NCI-H1417 (cell line): ENCODE data around the gene PPP1R13B.
"Not testable (repeated sequence)": the region's sequence is repeated elsewhere in the genome, so short reads cannot be mapped to it uniquely, and the experiment has no call there.

Experiments
- DNase-seq, 3 experiments: peaks; one replicate each; lab custom pipeline; 2025; lab: John Stamatoyannopoulos, UW

Gene PPP1R13B

GRCh38 chr14:103832046-103832445 lies 15.3 kb downstream of the PPP1R13B start:
- DNase-seq = no peak

GRCh38 chr14:103830511-103831270 lies 16.7 kb downstream of the PPP1R13B start:
- no peak for DNase-seq

DNA sequence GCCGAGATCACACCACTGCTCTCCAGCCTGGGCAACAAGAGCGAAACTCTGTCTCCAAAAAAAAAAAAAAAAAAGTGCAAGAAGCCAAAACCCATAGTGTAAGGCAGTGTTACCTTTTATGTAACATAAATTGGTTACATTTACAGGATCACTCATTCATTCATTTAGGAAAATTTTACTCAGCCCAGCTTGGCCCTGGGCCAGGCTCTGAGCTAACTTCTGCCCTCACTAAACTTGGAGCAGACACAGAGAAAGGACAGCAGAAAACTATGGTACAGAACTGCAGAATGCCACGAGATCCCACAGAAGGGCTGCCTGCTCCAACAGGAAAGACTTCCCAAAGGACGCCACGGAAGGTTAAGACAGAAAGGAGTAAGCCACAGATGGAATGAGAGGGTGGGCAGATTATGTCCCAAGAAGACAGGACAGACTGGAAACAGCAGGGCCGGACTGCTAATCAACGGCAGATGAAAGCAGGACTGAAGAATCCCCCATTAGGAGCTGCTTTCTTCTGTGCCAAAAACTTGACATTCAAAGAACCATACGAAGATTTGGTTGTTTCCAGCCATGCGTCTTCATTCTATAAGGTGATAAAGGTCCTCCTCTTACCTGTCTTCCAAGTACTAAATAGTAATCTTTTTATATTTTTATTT lies 18.9 kb downstream of the PPP1R13B start:
- DNase-seq = no peak

- no peak for DNase-seq
Observed at GRCh38 chr14:103825101-103825500, 22.3 kb downstream of the PPP1R13B start.

DNA sequence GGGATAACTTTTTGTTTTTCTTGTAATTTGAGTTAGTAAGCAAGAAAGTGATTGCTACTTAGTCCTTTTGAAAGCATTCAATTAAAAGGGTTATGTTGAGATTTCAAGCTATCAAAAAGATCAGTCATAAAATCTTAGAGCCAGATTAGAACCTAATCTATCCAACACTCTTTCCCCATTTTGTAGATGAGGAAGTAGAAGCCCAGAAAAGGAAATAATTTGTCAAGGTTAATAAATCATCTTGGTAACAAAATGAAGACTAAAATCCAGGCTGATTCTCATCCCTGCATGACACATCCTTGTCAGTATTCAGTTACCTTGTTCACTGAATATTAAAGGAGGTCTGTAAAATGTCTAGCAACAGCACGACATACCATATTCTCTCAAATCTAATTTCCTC lies 26.5 kb downstream of the PPP1R13B start:
- DNase-seq = no peak

DNA sequence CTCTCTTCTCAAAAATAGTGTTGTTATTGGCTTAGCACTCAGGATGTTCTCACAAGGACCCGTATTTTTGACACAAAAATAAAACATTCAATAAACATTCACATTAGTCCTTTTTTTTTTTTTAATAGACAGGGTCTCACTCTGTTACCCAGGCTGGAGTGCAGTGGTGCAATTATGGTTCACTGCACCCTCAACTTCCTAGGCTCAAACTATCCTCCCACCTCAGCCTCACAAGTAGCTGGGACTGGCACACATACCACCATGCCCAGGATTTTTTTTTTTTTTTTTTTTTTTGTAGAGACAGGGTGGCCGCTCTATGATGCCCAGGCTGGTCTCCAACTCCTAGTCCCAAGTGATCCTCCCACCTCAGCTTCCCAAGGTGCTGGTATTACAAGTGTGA lies 27.0 kb downstream of the PPP1R13B start:
- DNase-seq = no peak

GRCh38 chr14:103819503-103820307 lies 27.7 kb downstream of the PPP1R13B start:
- DNase-seq = peak; percentile 30 to 88 (median 76)

GRCh38 chr14:103818870-103819269 lies 28.5 kb downstream of the PPP1R13B start:
- no peak for DNase-seq

- no peak for DNase-seq
Observed at GRCh38 chr14:103818422-103818821, 29.0 kb downstream of the PPP1R13B start.

GRCh38 chr14:103817595-103817994 lies 29.8 kb downstream of the PPP1R13B start:
- DNase-seq = no peak

DNA sequence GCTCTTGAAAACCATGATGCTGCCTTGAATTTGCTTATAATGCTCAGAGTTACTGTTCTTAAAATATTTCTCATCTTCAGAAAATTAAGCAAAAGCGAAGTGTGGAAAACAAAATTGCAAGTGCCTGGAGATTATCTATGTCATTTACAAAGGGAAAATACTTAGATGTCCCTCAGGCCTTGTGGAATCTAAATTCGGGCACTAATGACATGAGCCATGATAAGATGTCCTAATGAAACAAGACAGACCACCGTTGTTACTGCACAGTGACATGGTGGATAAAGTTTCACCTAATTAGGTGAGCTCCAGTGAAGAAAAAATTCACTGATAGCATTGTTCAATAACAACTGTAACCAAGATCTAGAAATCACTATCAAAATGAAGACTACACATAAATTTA lies 30.4 kb downstream of the PPP1R13B start:
- DNase-seq = no peak

GRCh38 chr14:103815253-103815652 lies 32.1 kb downstream of the PPP1R13B start:
- no peak for DNase-seq

GRCh38 chr14:103811189-103811588 lies 36.2 kb downstream of the PPP1R13B start:
- no peak for DNase-seq

DNA sequence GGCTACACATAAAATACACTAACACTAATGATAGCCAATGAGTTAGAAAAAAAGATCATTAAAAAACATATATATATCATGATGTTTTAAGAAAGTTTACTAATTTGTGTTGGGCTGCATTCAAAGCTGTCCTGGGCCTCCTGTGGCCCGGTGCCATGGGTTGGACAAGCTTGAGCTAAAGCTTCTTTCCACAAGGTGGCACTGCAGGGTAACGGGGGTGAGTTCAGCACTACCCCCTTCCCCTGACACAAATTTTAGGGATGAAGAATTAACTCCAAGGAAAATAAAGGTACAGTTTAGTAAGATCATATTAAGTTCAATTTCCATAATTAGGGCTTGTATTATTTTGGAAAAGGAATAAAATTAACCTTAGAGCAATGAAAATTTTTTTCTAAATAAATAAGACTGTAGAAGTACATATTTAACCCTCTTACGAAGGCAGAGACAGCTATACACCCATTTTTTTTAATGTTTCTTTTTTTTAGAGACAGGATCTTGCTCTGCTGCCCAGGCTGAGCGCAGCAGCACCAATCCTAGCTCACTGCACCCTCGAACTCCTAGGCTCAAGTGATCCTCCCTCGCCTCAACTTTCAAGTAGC lies 38.9 kb downstream of the PPP1R13B start:
- DNase-seq = peak; percentile 61 to 85 (median 80)

DNA sequence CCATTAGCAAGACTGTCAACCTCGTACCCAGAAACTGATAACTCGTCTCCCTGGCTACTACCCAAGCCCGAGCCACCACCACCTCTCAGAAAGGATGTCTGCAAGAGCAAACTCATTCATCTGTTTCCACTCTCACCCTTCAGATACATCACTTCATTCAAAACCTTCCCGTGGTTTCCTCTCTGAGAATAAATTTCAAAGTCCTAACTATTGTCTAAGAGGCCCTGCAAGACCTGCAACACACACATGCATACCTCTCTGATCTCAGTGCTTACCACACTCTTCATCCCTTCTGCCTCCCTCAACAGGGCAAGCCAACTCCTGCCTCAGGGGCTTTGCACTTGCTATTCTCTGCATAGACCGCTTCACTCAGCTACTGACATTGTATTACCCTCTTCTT lies 40.6 kb downstream of the PPP1R13B start:
- DNase-seq = no peak

- no peak for DNase-seq
Observed at GRCh38 chr14:103805708-103806107, 41.7 kb downstream of the PPP1R13B start.

DNA sequence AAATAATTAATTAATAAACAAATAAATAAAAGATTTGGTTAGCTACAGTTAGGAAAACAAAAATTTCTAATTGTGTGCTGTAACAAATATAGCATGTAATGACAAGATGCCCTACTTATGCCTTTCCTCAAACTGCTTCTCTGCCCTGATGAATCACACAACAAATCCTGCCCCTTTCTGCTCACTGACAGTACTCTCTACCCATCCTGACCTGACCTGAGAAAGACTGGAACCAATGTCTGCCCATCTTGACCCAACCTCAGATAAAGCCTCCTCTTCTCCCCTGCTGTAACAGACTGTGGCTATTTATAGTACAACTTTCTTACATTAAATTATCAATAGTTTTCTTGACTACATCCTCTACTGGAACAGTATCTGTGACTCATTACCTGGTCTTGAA lies 43.7 kb downstream of the PPP1R13B start:
- DNase-seq = no peak

GRCh38 chr14:103802356-103802755 lies 45.0 kb downstream of the PPP1R13B start:
- no peak for DNase-seq

GRCh38 chr14:103801459-103801858 lies 45.9 kb downstream of the PPP1R13B start:
- peak in 2 of 3 experiments; percentile 26 to 41 for DNase-seq

DNA sequence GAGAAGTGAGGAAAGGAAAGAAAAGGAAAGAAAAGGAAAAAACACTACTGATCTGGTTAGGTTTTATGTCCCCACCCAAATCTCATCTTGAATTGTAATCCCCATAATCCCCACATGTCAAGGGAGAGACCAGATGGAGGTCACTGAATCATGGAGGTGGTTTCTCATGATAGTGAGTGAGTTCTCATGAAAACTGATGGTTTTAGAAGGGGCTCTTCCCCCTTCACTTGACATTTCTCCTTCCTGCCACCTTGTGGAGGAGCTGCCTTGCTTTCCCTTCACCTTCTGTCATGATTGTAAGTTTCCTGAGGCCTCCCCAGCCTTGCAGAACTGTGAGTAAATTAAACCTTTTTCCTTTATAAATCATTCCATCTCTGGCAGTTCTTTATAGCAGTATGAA lies 54.2 kb downstream of the PPP1R13B start:
- DNase-seq = not testable (repeated sequence)

DNA sequence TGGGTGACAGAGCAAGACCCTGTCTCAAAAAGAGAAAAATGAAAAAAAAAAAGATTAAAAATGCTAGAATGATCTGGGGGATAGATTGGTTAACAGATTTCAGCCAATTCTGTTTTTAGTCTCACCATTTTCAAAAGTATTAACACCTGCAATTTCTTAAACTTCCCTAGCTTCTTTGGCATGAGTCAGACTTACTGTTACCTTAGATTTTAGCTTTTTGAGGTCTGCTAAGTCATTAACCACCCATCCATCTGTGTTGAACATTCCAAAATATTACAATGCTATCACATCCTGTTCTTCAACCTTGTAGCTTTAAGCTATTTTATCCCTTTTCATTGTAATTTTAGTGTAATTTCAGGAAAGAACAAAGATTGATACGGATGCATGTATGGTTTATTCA lies 59.3 kb downstream of the PPP1R13B start:
- no peak for DNase-seq

DNA sequence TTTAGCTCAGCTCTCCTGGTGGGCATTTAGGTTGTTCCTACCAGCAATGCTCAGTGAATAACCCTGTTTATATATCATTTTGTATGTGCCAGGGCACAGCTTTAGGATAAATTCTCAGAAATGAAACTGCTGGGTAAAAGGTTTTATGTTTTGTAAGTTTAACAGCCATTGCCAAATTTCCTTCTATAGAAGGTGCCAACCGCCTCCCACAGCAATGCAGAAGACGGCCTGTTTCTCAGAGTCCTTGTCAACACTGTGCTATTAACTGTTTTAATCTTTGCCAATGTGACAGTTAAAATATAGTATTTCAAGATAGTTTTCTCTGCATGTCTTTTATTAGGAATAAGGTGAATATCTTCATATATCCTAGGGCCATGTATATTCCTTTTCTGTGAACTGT lies 65.0 kb downstream of the PPP1R13B start:
- DNase-seq = no peak
